HepG2 (cell line): ENCODE results near the gene VDAC2. TPM values are rescaled to one million over a fixed set of nuclear protein-coding genes. Genes with fewer than 3 reads are reported as not detected.

Experiments
- ATAC-seq: fragments of 200-7000 bp; cut with Tn5 transposase; 3 replicates; pipeline ENCODE4 v1.9.1; 2020; ENCODE audit warnings: mild to moderate bottlenecking, moderate library complexity
- BruUV-seq: library from RNA; stranded (reverse); fragments of 400-500 nt; replicated peaks from 2 replicates; lab custom pipeline; 2021; lab: Mats Ljungman, UMichigan
- CTCF ChIA-PET: fragments of 300-600 bp; formaldehyde crosslinking; extraction: SDS; loops from one replicate; lab custom pipeline; 2021; ENCODE audit warnings: low total read pairs, inconsistent platforms, low intra/inter-chr PET ratio; lab: Yijun Ruan, JAX
- POLR2A ChIA-PET: fragments of 350-600 bp; sonication (Branson Sonifier 250); formaldehyde crosslinking; loops from one replicate; lab custom pipeline; 2020; ENCODE audit warnings: antibody characterized with exemption, inconsistent platforms; lab: Yijun Ruan, JAX
- DNase-seq: peaks from one replicate; pipeline ENCODE4 v3.0.0-alpha.2; 2015; ENCODE audit warnings: low spot score
- FAIRE-seq: peaks from 3 replicates; lab custom pipeline; 2011; peaks lifted over from hg19 to GRCh38; lab: Jason Lieb, UNC
- H2AFZ ChIP-seq: one replicate; pipeline ENCODE4 v1.6.1; 2011; ENCODE audit warnings: low read length, inconsistent platforms
- H3K27ac ChIP-seq: fragments of 300-600 bp; 3 replicates; pipeline ENCODE4 v1.8.0; 2011; ENCODE audit warnings: mixed run types, mild to moderate bottlenecking, mixed read lengths, low read length, inconsistent platforms; ENCODE audit not compliant: insufficient read depth; ENCODE audit errors: extremely low read length
- H3K27me3 ChIP-seq, 2 experiments: fragments of 200-600 bp in 1 of 2; 2 replicates in 1 of 2; 3 replicates in 1 of 2; pipeline versions ENCODE4 v1.6.0 to v1.8.0; 2011; ENCODE audit warnings: low read length in 2 of 2, mild to moderate bottlenecking in 2 of 2, moderate library complexity in 2 of 2, inconsistent platforms in 1 of 2; ENCODE audit not compliant: insufficient read depth in 2 of 2, control insufficient read depth in 1 of 2
- H3K36me3 ChIP-seq, 2 experiments: fragments of 200-600 bp in 1 of 2; replicated peaks in 1 of 2; 2 replicates in 1 of 2; 3 replicates in 1 of 2; pipeline versions ENCODE4 v1.5.1 to v1.8.0; 2011; ENCODE audit warnings: low read length in 2 of 2, inconsistent platforms in 1 of 2; ENCODE audit not compliant: insufficient read depth in 2 of 2, control insufficient read depth in 1 of 2
- H3K4me1 ChIP-seq: 2 replicates; pipeline ENCODE4 v1.5.1; 2012; ENCODE audit warnings: low read length, inconsistent platforms; ENCODE audit not compliant: insufficient read depth
- H3K4me2 ChIP-seq: 2 replicates; pipeline ENCODE4 v1.6.0; 2011; ENCODE audit warnings: low read depth, low read length, inconsistent platforms
- H3K4me3 ChIP-seq, 3 experiments: fragments of 200-600 bp in 1 of 3; sonication (generic), shearing (Covaris generic) in 1 of 3; replicated peaks in 1 of 3; 2 replicates each; pipeline ENCODE4 v1.5.1; 2011 to 2016; ENCODE audit warnings: low read length in 3 of 3, inconsistent platforms in 2 of 3, low read depth in 2 of 3, mild to moderate bottlenecking in 2 of 3, control low read depth in 1 of 3, mixed read lengths in 1 of 3; ENCODE audit not compliant: insufficient read depth in 1 of 3
- H3K79me2 ChIP-seq: one replicate; pipeline ENCODE4 v1.6.1; 2011; ENCODE audit warnings: low read length, inconsistent platforms; ENCODE audit not compliant: insufficient read depth
- H3K9ac ChIP-seq: 2 replicates; pipeline ENCODE4 v1.6.0; 2011; ENCODE audit warnings: mild to moderate bottlenecking, low read depth, low read length, inconsistent platforms; ENCODE audit not compliant: insufficient read depth
- H3K9me3 ChIP-seq: 2 replicates; pipeline ENCODE4 v1.5.1; 2012; ENCODE audit warnings: mild to moderate bottlenecking, low read length
- H4K20me1 ChIP-seq: 2 replicates; pipeline ENCODE4 v1.6.0; 2011; ENCODE audit warnings: inconsistent platforms, mild to moderate bottlenecking, low read length, moderate library complexity; ENCODE audit not compliant: insufficient read depth
- BRCA1 ChIP-seq: sonication (generic); formaldehyde crosslinking; IDR thresholded peaks from 2 replicates; pipeline ENCODE4 v1.4.0; 2020; ENCODE audit warnings: missing genetic modification reagents
- FOXK1 ChIP-seq: sonication (generic); formaldehyde crosslinking; IDR thresholded peaks from 2 replicates; pipeline ENCODE4 v1.4.0; 2020; ENCODE audit warnings: low read depth, missing genetic modification reagents, borderline replicate concordance
- HMG20A ChIP-seq: IDR thresholded peaks from 2 replicates; pipeline ENCODE4 v1.6.1; 2016; ENCODE audit warnings: borderline replicate concordance
- NAIF1 ChIP-seq: sonication (generic); formaldehyde crosslinking; IDR thresholded peaks from 2 replicates; pipeline ENCODE4 v1.5.0; 2020; ENCODE audit warnings: mild to moderate bottlenecking, missing genetic modification reagents, borderline replicate concordance
- NFKB2 ChIP-seq: sonication (generic); formaldehyde crosslinking; IDR thresholded peaks from 2 replicates; pipeline ENCODE4 v1.4.0; 2020; ENCODE audit warnings: missing genetic modification reagents, borderline replicate concordance
- POLR2G ChIP-seq: fragments of 200-400 bp; formaldehyde crosslinking; IDR thresholded peaks from 2 replicates; pipeline ENCODE4 v1.6.1; 2018; ENCODE audit warnings: mild to moderate bottlenecking, low read depth, low read length, moderate library complexity
- ZKSCAN5 ChIP-seq: sonication (generic); formaldehyde crosslinking; IDR thresholded peaks from 2 replicates; pipeline ENCODE4 v1.5.1; 2020; ENCODE audit warnings: mild to moderate bottlenecking, missing genetic modification reagents
- ZNF614 ChIP-seq: IDR thresholded peaks from 2 replicates; pipeline ENCODE4 v1.6.1; 2018; ENCODE audit warnings: missing biosample characterization, missing genetic modification reagents, inconsistent platforms, borderline replicate concordance
- WGBS: methylation state at CpG from one replicate; pipeline ENCODE4 v1.1.6; 2017; ENCODE audit warnings: low lambda C conversion rate; 5-methylcytosine and 5-hydroxymethylcytosine counted together
- in situ Hi-C: cut with HindIII; loops from 2 replicates; pipeline ENCODE4 v1.10.0; 2017; ENCODE audit warnings: low pct_unique_long_range_greater_than_20kb; ENCODE audit not compliant: extremely low pct_ligation_motif_present
- intact Hi-C: fragments of 100-400 bp; cut with micrococcal nuclease; formaldehyde crosslinking; loops from one replicate; pipeline ENCODE4 v1.10.0; 2022; ENCODE audit not compliant: unreplicated experiment
- polyA plus RNA-seq, 8 experiments: library from polyadenylated mRNA; depleted of rRNA in 3 of 8; stranded (reverse) in 7 of 8; unstranded in 1 of 8; fragments of >200 nt; fragmentation: Illumina TruSeq in 4 of 8; extraction: Trizol in 4 of 8; gene quantifications; 2 replicates each; pipeline versions ENCODE4 v1.2.1 to v1.2.3, GENCODE V29; 2011 to 2016; ENCODE audit warnings: low read depth in 4 of 8, missing spikeins in 1 of 8, mixed read lengths in 1 of 8; ENCODE audit not compliant: insufficient read depth in 1 of 8
- total RNA-seq, 5 experiments: library from RNA; depleted of rRNA; stranded (reverse); fragments of >200 nt; fragmentation: Illumina TruSeq; extraction: Trizol; gene quantifications; 2 replicates each; pipeline ENCODE4 v1.2.3, GENCODE V29; 2016; ENCODE audit warnings: low read depth in 1 of 5
- TF ChIP-seq, protein P1 (sequence below): sonication (generic); formaldehyde crosslinking; IDR thresholded peaks from 2 replicates; pipeline ENCODE4 v1.4.0; 2020; ENCODE audit warnings: mild to moderate bottlenecking, missing genetic modification reagents
- TF ChIP-seq, protein P2 (sequence below): sonication (generic); formaldehyde crosslinking; IDR thresholded peaks from 2 replicates; pipeline ENCODE4 v1.4.0; 2020; ENCODE audit warnings: missing genetic modification reagents

The VDAC2 gene
- total and polyA plus RNA-seq, 2 of the 13 experiments (the other 11 are each of a cell fraction or from before 2014, with no cell fraction given) = 67.9 to 222 TPM

DNA sequence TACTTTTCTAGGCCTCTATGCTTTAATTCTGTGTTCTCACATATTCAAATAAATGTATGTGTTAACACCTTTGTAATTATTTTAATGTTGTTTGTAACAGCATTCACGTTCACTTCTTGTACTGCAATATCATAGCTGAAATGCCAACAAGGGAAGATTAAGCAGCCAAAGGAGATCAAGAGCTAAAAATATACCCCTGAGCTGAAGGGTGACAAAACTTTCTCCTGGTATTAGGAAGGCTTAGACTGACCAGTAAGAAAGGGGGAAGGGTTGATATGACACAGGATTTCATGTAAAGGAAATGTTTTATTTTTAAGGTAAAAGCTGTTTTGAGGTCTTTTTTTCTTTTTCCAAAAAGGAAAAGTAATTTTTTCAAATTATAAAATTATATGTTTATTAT, 40.4 kb upstream of the VDAC2 start:
- WGBS = 96% methylated on average over 1 of the region's 1 CpG
- POLR2A ChIA-PET = no interaction called here
- no peak overlapping the region for H3K4me2 ChIP-seq
- TF ChIP-seq, protein P1, sequence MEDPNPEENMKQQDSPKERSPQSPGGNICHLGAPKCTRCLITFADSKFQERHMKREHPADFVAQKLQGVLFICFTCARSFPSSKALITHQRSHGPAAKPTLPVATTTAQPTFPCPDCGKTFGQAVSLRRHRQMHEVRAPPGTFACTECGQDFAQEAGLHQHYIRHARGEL (CRISPR knock-in tag) = no peak
- TF ChIP-seq POLR2G (no peak), NAIF1 (no peak), NFKB2 (CRISPR knock-in tag) (no peak), HMG20A (CRISPR knock-in tag) (no peak), FOXK1 (CRISPR knock-in tag) (no peak), ZNF614 (CRISPR knock-in tag) (no peak), ZKSCAN5 (CRISPR knock-in tag) (no peak), BRCA1 (CRISPR knock-in tag) (no peak)
- TF ChIP-seq, protein P2, sequence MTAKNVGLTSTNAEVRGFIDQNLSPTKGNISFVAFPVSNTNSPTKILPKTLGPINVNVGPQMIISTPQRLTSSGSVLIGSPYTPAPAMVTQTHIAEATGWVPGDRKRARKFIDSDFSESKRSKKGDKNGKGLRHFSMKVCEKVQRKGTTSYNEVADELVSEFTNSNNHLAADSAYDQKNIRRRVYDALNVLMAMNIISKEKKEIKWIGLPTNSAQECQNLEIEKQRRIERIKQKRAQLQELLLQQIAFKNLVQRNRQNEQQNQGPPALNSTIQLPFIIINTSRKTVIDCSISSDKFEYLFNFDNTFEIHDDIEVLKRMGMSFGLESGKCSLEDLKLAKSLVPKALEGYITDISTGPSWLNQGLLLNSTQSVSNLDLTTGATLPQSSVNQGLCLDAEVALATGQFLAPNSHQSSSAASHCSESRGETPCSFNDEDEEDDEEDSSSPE (CRISPR knock-in tag) = no peak
- FAIRE-seq = no peak
- H2AFZ ChIP-seq = no peak overlapping the region
- H3K79me2 ChIP-seq = peaks cover 2% of the 10 kb centered on the region
- H3K4me3 ChIP-seq = no peak overlapping the region
- CTCF ChIA-PET = no interaction called here
- no peak overlapping the region for H3K9ac ChIP-seq
- H3K27ac ChIP-seq = no peak overlapping the region
- in situ Hi-C loops = no loop called here
- peaks cover 50% of the 10 kb centered on the region for H3K4me1 ChIP-seq
- intact Hi-C loops = no loop called here
- no peaks in the 10 kb centered on the region for H3K9me3 ChIP-seq
- no peak for ATAC-seq
- no peaks in the 10 kb centered on the region for H3K27me3 ChIP-seq
- no TSS peak for BruUV-seq
- H4K20me1 ChIP-seq = no peaks in the 10 kb centered on the region
- DNase-seq = no peak
- peaks cover 3 to 7% of the 10 kb centered on the region in 2 experiments; a peak in 3 of 5 replicates for H3K36me3 ChIP-seq
